ENCODE results near the gene NAP1L4.

DNA sequence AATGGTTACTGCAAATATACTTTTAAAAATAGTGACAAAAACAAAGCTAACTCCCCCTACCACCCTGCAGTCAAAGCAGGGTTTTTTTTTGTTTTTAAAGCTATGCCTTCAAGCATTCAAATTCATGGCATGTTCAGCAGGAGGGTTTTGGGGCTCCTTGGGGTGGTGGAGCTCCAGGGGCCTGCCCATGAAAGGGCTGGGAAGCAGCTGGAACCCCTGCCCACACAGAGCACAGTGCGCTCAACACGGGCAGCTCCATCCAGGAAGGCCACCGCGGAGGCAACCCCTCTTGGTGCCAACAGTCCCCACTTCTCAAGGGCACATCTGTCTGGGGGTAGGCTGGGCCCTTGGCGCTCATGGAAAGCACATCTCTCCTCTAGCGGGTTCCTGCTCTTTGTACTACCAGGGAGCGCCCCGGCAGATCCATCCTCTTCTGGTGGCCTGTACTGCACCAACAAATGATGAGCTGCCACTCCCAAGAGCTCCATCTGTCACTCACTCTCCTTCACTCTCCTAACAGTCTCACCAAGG, 46.3 kb downstream of the NAP1L4 start:
- TF ChIP-seq SUZ12 (IDR thresholded peaks at IDR 0.05; ENCODE audit: extremely low read depth, insufficient read depth, insufficient read length) (no peak), YY1 (IDR thresholded peaks at IDR 0.05; ENCODE audit: insufficient read depth, insufficient read length) (no peak), ZNF274 (IDR thresholded peaks at IDR 0.05; ENCODE audit: low read depth, low read length) (no peak)
